Stimulated activated CD4-positive, alpha-beta T cell treated with anti-CD3 and anti-CD28 coated beads, Interleukin-4, amount 100 ng/mL, for 48 hours (primary cell): ENCODE measurements around the gene LRP10.

Source experiments
- DNase-seq, 2 donors: peaks; one replicate each; pipeline ENCODE4 v3.0.0-alpha.2; 2020; ENCODE audit warnings: low read depth in 2 of 2

The LRP10 gene

DNA sequence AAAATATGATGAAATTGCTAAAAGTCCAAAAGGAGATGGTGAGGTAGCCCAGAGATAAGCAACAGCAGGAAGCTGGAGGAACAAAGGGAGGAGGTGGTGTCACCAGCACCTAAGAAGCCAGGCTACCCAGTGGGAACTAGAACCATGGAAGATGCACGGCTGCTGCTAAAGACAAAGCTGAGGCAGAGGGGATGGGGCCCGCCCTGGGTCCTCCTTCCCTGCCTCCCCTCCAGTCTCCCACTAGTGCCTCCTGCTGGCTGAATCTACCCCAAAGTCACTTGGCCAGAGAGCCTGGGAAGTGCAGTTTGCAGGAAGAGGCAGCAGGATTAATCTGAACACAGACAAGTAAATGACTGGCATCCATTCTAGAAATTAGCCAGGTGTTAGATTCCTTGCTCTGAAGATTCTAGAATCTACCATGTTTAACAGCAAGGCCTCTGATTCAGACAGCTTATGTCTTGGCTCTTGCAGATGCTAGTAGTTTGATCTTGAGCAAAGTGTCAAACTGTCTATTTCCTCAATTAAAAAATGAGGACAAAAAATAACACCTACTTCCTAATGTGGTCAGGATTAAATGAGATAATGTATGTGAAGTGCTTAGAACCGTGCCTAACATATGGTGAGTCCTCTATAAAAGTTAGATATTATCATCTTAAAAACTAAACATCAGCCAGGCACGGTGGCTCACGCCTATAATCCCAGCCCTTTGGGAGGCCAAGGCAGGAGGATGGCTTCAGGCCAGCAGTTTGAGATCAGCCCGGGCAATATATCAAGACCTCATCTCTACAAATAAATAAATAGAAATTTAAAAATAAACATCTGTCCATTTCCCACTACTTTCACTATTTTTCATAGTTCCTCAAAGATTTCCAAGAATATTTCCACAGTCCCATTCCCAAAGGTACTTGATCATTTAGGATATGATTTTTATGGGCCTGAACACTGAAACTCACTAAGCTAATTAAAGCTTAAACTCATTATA is 5.8 kb upstream of the LRP10 start:
- no peak for DNase-seq

DNA sequence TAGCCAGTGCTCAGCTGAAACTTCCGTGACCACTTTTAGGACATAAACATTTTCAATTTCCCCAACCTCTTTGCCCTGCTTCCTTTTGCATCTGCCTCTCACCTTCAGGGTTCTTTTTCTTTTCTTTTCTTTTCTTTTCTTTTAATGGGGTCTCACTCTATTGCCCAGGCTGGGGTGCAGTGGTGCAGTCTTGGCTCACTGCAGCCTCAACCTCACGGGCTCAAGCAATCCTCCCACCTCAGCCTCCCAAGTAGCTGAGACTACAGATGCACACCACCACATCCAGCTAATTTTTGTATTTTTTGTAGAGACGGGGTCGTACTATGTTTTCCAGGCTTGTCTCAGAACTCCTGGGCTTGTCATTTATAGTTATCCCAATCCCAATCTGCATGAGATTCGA is 4.7 kb upstream of the LRP10 start:
- no peak for DNase-seq

DNA sequence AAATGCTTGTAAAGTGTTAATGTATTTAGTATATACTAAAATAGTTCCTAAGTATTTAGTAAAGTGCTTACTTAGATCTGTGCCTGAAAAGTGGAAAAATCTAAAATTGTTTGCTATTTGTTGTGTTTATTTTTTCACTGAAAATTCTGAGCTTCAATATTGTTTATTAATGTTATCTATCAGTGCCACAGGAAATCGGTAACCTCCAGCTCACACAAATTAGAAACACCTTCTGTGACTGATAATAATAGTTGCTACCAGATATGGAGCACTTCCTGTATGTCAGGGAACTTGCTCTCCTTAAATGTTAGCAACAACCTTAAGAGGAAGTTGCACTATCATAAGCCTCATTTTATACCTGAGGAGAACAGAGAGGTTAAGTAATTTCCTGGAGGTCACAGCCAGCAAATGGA is 723 bp upstream of the LRP10 start:
- no peak for DNase-seq

DNA sequence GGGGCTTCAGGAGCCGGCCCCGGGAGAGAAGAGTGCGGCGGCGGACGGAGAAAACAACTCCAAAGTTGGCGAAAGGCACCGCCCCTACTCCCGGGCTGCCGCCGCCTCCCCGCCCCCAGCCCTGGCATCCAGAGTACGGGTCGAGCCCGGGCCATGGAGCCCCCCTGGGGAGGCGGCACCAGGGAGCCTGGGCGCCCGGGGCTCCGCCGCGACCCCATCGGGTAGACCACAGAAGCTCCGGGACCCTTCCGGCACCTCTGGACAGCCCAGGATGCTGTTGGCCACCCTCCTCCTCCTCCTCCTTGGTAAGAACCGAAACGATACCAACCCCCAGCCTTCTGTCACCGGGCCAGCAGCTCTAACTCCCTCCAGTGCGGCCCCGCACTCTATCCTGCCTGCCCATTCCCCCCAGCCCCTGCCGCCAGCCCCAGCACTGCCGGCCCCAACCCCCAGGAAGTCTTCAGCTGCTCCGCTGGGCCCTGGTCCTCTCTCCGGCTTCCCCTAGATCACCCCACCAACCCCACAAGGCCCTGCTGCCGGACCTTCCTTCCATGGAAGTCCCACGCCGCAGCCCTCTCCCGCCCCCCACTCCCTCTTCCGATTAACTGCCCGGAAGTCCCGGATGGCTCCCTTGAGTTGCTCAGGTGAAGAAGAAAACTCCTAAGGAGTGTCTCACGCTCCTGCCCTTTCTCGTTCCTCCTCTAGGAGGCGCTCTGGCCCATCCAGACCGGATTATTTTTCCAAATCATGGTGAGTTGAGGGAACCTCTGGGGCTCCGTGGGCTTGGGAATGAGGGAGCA is 693 bp downstream of the LRP10 start:
- peak; percentile 67 to 68 for DNase-seq

DNA sequence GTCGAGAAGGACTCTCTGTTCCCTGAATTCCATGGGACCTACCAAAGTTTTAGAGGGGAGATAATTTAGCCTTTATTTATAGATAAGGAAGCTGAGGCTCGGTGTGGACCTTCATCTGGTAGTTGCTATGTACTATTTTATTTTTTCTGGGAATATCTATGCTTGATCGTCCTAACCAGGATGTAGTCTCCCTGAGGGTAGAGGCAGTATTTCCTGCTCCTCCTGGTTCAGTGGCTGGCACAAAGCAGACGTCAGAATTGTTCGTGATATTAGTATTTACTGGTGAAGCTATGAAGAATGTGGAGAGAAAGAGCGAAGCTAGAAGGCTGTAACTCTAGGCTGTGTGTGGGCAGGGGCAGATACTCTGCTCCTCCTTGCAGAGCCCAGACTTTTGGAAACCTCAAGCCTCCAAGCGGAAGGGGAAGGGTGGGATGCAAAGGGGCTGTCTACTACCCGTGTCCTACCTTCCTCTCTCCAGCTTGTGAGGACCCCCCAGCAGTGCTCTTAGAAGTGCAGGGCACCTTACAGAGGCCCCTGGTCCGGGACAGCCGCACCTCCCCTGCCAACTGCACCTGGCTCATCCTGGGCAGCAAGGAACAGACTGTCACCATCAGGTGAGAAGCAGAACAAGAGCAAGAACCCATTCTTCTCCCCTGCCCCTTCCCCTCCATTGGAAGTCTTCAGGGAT is 1.4 kb downstream of the LRP10 start:
- DNase-seq = no peak

DNA sequence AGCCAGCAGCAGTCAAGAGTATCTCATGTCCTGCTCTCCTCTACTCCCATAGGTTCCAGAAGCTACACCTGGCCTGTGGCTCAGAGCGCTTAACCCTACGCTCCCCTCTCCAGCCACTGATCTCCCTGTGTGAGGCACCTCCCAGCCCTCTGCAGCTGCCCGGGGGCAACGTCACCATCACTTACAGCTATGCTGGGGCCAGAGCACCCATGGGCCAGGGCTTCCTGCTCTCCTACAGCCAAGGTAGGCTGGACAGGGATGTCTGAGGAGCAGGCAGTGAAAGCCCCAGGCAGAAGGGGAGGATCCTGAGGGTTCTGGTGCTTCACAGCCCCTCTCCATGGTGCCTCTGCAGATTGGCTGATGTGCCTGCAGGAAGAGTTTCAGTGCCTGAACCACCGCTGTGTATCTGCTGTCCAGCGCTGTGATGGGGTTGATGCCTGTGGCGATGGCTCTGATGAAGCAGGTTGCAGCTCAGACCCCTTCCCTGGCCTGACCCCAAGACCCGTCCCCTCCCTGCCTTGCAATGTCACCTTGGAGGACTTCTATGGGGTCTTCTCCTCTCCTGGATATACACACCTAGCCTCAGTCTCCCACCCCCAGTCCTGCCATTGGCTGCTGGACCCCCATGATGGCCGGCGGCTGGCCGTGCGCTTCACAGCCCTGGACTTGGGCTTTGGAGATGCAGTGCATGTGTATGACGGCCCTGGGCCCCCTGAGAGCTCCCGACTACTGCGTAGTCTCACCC is 3.6 kb downstream of the LRP10 start:
- no peak for DNase-seq

DNA sequence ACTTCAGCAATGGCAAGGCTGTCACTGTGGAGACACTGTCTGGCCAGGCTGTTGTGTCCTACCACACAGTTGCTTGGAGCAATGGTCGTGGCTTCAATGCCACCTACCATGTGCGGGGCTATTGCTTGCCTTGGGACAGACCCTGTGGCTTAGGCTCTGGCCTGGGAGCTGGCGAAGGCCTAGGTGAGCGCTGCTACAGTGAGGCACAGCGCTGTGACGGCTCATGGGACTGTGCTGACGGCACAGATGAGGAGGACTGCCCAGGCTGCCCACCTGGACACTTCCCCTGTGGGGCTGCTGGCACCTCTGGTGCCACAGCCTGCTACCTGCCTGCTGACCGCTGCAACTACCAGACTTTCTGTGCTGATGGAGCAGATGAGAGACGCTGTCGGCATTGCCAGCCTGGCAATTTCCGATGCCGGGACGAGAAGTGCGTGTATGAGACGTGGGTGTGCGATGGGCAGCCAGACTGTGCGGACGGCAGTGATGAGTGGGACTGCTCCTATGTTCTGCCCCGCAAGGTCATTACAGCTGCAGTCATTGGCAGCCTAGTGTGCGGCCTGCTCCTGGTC is 4.3 kb downstream of the LRP10 start:
- no peak for DNase-seq

DNA sequence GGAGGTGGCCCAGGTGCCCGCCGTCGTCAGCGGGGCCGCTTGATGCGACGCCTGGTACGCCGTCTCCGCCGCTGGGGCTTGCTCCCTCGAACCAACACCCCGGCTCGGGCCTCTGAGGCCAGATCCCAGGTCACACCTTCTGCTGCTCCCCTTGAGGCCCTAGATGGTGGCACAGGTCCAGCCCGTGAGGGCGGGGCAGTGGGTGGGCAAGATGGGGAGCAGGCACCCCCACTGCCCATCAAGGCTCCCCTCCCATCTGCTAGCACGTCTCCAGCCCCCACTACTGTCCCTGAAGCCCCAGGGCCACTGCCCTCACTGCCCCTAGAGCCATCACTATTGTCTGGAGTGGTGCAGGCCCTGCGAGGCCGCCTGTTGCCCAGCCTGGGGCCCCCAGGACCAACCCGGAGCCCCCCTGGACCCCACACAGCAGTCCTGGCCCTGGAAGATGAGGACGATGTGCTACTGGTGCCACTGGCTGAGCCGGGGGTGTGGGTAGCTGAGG is 5.5 kb downstream of the LRP10 start:
- DNase-seq = no peak

DNA sequence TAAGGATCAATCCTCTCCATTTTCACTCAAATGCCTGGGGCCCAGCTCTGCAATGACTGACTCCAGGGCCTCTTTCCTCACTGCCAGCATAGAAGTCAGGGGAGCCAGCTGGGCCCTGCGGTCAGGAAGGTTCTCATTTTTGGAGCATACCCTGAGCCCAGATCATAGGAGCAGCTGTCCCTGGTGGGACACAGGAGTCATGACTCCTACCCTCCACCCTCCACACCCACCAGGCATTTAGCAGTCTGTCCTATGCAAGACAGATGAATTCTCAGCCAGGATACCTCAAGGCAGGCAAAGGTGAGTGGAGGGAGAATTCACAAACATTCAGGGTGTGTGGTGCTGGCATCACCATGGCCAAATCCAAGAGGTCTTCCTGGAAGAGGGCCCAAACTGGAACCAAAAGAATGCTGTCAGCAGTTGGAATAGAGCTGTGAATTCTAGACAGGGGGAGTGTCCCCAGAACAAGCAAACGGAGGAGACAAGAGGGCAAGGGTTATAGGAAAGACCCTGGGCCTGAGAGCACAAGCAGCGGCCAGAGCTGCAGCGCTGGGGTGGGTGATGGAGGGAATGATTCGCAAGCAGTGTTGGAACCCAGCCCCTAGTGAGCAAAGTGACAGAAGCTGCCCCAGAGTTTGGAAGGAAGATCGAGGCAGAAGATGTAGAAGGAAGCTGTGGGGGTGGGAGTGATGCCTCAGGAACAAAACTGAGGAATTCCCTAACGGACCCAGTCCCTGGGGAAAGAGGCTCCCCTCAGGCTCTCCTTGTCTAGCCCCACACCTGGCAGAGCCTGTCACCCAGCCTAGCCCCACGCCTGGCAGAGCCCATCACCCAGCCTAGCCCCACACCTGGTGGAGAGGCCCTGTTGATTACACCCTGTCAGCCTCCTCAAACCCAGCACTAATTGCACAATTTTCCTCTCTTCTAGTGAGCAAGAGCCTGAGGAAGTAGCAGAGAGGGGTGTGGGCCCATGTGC is 7.0 kb downstream of the LRP10 start:
- DNase-seq = no peak

DNA sequence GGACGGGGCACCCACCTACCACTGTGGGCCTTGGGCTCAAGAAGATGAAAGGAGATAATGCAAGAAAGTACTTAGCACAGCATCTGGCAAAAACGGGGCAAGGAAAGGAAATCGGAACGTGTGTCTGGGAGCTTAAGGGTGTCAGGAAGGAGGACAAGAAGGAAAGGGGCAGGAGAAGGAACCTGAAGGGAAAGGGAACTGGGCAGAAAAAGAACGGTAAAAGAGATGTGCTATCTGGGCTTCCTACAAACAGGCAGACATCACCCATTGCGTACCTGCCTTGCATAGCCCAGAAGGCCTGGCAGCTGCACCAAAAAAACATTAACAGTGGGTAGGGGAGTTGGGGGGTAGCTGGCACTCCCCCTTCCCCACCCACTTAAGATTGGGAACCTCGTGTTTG is 10.5 kb downstream of the LRP10 start:
- no peak for DNase-seq

DNA sequence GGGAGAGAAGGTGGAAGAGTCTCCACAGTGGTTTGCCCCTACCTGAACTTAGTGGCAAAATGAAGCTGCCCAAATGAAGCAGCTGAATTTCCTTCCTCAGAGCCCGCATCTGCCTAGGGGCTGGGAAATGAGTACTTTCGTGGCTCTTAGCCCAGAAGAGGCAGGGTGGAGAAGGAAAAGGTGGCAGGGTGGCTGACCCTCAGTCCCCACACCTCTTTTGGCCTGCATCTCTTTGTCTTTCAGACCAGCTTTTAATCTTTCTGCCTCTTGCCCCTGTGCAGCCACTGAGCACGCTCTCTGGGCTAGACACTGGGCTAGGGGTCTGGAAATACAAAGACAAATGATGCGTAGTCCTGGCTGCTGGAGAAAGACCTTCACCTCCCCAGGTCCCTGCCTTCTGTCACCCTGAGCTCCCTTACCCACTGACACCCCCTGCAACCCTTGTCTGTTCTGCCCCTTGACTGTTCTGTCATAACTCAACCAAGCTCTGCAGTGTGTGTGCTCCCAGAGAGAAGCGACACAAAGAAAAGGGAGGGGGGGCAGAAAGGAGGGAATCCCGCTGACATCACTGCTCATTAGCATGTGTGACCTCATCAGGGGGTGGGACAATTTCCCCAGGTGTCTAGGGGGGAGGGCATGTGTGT is 11.1 kb downstream of the LRP10 start:
- no peak for DNase-seq

DNA sequence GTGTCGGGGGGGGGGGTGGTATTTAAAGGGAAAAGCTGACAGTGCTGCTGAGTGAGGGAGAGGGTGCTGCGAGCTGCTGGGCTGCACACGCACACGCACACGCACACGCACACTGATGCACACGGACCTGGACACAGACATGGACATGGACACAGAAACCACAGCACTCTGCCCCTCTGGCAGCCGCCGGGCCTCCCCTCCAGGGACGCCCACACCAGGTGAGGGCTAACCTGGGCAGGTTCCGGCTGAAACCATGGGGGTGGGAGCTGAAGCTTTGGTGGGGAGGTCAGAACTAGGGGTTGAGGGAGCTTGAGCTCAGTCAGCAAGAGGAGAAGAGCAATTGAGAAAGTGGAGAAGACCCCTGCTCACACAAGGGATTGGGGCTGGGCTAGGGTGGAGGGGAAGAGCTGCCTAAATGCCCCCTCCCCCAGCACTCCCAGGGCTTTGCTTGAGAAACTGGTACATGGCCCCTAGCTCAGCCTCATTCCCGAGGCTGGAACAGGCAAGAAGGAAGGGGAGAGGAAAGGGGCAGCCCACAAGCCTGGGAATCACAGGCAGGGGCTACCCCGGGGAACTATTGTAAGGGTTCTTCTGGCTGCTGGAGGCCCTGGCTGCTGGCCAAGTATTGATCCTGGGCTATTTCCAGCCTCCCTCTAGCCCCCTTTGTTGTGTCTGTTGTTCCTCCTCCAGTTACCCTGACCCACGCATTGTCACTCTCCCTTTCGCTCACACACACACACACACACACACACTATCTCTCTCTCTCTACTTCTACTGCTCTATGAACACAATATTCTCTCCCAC is 11.8 kb downstream of the LRP10 start, which contains the start of gene REM2:
Gene REM2 (plus strand): TSS at position 50 of the 804 bp plus-strand sequence. CDS start 66 bp downstream, at position 116.
- DNase-seq = no peak

DNA sequence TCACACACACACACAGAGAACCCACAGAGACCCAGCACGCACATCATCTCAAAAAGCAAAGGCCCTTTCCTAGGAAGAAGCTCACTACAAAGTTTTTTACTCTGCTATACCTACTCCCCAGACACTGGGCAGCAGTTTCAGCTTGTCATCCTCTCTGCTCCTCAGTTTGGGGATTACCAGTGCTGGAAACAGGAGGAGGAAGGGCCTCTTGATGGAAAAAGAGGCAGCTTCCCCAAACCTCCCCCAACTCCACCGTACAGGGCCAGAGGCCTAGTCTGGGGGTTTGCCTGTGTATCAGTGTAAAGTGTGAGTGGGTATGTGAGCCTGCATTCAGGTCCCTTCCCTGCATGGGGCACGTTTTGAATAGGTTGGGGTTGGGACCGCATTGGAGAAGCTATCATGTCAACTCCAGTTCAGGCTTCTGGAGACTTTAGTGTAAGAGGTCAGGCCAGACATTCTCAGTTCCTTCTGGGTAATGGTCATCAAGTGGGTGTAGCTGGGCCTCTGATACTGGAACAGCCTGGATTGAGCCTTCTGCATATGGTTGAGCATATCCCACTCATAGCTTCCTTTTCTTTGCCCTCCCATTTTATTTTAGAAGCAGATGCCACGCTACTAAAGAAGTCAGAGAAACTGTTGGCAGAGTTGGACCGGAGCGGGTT is 12.7 kb downstream of the LRP10 start:
- no peak for DNase-seq

DNA sequence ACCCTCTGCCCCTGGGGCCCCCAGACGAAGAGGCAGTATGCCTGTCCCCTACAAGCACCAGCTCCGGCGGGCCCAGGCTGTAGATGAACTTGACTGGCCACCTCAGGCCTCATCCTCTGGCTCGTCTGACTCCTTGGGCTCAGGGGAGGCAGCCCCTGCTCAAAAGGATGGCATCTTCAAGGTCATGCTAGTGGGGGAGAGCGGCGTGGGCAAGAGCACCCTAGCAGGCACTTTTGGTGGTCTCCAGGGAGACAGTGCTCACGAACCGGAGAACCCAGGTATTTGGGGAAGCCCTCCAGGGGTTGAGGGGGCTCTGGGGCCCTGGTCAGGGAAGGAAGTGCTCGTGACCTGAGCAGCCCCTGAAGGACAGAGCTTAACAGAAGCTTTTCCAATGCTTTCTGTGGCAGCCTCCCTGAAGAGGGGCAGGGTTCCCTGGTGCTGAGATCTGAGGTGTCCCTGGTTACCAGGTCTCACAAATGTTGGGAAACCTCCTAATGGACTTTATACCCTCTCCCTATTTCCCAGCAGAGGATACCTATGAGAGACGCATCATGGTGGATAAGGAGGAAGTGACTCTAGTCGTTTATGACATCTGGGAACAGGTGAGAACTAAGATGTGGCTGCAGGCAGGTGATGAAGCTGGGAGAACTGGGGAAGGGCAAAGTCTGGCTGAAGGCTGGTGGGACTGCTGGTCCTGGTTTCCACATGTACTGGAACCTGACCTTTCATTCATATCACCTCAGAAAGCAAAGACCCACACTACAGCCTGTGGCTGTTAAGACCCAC is 13.4 kb downstream of the LRP10 start:
- no peak for DNase-seq

DNA sequence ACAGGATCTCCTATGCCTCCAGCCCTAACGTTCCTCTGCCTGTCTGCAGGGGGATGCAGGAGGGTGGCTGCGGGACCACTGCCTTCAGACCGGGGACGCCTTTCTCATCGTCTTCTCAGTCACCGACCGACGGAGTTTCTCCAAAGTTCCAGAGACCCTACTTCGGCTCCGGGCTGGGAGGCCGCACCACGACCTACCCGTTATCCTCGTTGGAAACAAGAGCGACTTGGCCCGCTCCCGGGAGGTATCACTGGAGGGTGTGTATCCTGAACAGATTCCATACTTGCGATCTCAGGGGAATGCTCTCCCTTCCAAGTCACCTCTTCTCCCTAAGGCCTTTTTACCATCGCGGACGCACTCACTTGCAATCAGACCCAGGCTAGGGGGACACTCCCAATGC is 14.4 kb downstream of the LRP10 start:
- no peak for DNase-seq

DNA sequence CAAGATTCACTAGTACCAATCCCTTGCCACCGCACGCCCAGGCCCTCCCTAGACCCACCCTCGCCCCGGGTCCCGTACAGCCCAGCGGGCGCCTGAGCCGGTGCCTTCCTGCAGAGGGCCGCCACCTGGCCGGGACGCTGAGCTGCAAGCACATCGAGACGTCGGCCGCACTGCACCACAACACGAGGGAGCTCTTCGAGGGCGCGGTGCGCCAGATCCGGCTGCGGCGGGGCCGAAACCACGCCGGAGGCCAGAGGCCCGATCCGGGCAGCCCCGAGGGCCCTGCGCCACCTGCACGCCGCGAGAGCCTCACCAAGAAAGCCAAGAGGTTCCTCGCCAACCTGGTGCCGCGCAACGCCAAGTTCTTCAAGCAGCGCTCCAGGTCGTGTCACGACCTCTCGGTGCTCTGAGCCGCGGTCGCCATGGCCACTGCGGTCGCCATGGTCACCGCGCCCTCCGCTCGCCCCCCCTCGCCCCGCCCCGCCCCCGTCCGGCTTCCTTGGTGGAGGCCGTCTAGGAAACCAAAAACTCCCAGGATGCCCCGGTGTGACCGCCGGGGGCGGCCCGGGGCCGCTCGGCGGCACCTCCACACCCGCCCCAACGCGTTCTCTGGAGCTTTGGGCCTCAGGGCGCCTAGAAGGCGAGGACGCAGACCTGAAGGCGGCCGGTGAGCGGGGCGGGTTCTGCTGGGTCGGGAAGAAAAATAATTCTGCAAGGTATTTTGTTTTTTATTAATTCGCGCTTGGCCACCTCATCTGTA is 15.1 kb downstream of the LRP10 start:
- DNase-seq = peak; percentile 60 to 64
